Erythroblast (primary cell): ENCODE measurements around the gene FASTKD1.
"Not testable (repeated sequence)": the region's sequence is repeated elsewhere in the genome, so short reads cannot be mapped to it uniquely, and the experiment has no call there.

Experiments
- DNase-seq, 2 experiments: peaks; one replicate each; lab custom pipeline; 2025; lab: John Stamatoyannopoulos, UW
- GATA1 ChIP-seq: IDR thresholded peaks from 2 replicates; pipeline ENCODE4 v1.6.1; 2011; ENCODE audit warnings: low read depth, mild to moderate bottlenecking, control low read depth, low read length, moderate library complexity
- POLR2A ChIP-seq: IDR thresholded peaks from 2 replicates; pipeline ENCODE4 v1.6.1; 2011; ENCODE audit warnings: mild to moderate bottlenecking, low read length

Gene FASTKD1

GRCh38 chr2:169528271-169528701 lies 45.4 kb downstream of the FASTKD1 start:
- peak; percentile 77 to 88 for DNase-seq
- TF ChIP-seq POLR2A (no peak), GATA1 (no peak)

GRCh38 chr2:169526451-169526850 lies 47.2 kb downstream of the FASTKD1 start:
- DNase-seq, result no peak
- TF ChIP-seq GATA1 (no peak), POLR2A (no peak)

- DNase-seq, result no peak
- TF ChIP-seq POLR2A, result no peak
- no peak for TF ChIP-seq GATA1
Observed at GRCh38 chr2:169525434-169525833, 48.2 kb downstream of the FASTKD1 start.

GRCh38 chr2:169523681-169524080 lies 50.0 kb downstream of the FASTKD1 start:
- TF ChIP-seq GATA1, result no peak
- no peak for TF ChIP-seq POLR2A
- no peak for DNase-seq

- DNase-seq, result no peak
- TF ChIP-seq GATA1, result no peak
- TF ChIP-seq POLR2A, result no peak
Observed at GRCh38 chr2:169520896-169521295, 52.8 kb downstream of the FASTKD1 start.

GRCh38 chr2:169516488-169516995 lies 57.1 kb downstream of the FASTKD1 start:
- not testable (repeated sequence) for DNase-seq

- not testable (repeated sequence) for DNase-seq
Observed at GRCh38 chr2:169514758-169515157, 58.9 kb downstream of the FASTKD1 start.

GRCh38 chr2:169513926-169514325 lies 59.7 kb downstream of the FASTKD1 start:
- DNase-seq, result no peak
- TF ChIP-seq POLR2A, result no peak
- TF ChIP-seq GATA1, result no peak

GRCh38 chr2:169513094-169513493 lies 60.6 kb downstream of the FASTKD1 start:
- DNase-seq, result no peak
- TF ChIP-seq GATA1 (no peak), POLR2A (no peak)

- TF ChIP-seq GATA1 (no peak), POLR2A (no peak)
- no peak for DNase-seq
Observed at GRCh38 chr2:169512525-169512924, 61.1 kb downstream of the FASTKD1 start.

- no peak for DNase-seq
- TF ChIP-seq GATA1, result no peak
- TF ChIP-seq POLR2A, result no peak
Observed at GRCh38 chr2:169511818-169512217, 61.8 kb downstream of the FASTKD1 start.

- no peak for TF ChIP-seq GATA1
- no peak for DNase-seq
Observed at GRCh38 chr2:169510496-169510895, 63.2 kb downstream of the FASTKD1 start.

- no peak for TF ChIP-seq POLR2A
- no peak for TF ChIP-seq GATA1
Observed at GRCh38 chr2:169509955-169510354, 63.7 kb downstream of the FASTKD1 start.

GRCh38 chr2:169509298-169509885 lies 64.3 kb downstream of the FASTKD1 start, which contains the start of gene KLHL41:
TSS of gene KLHL41 (plus strand) at chr2:169509702. CDS start at chr2:169509779, 77 bp downstream.
- TF ChIP-seq POLR2A (no peak), GATA1 (no peak)
- no peak for DNase-seq

More at GRCh38 chr2:169509955-169510354, 63.7 kb downstream of the FASTKD1 start:
- DNase-seq, result no peak

GRCh38 chr2:169507698-169508097 lies 66.0 kb downstream of the FASTKD1 start:
- TF ChIP-seq POLR2A (no peak), GATA1 (no peak)
- no peak for DNase-seq
